ENCODE data around the gene REG3G. TPM values are rescaled to one million over a fixed set of nuclear protein-coding genes. Genes with fewer than 3 reads are reported as not detected.

Gene REG3G
- not detected for total RNA-seq
- total RNA-seq (2013), result not detected

DNA sequence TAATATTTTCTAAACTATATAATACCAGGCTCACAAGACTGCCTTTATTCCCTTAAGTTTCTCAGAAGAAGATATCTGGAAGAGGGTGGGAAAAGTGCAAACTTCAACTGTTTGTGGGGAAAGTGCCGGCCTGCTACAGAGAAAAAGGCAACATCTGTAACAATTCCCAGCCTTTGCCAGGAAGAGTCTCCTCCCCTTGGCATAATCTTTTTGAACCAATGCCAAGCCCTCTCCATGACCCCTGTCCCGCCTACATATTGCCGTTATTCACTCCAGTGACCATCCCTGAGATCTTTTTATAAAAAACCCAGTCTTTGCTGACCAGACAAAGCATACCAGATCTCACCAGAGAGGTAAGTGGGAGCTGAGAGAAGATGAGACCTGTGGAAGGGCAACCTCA, at the start of gene REG3G:
REG3G (plus strand) TSS at position 282 of the 400 bp plus-strand sequence. CDS start 392 bp downstream, outside the sequence.
- Mint-ChIP-seq H3K9me3 (peaks cover 14 to 21% of the 10 kb centered on the region in 2 donors), H3K4me3 (no peak within 1 kb of the TSS), H3K27ac (no peak within 1 kb of the TSS), H3K36me3 (peaks cover 8% of the 10 kb centered on the region), H3K4me1 (no peaks in the 10 kb centered on the region), H3K27me3 (ENCODE audit: low read depth in 2 of 2) (no peaks in the 10 kb centered on the region)
- Histone ChIP-seq H3K4me3 (ENCODE audit: low read length) (no peak within 1 kb of the TSS), H3K4me1 (ENCODE audit: control insufficient read depth, insufficient read depth, low read length) (no peaks in the 10 kb centered on the region), H3K36me3 (ENCODE audit: control insufficient read depth, insufficient read depth, low read length) (no peaks in the 10 kb centered on the region), H3K27ac (ENCODE audit: low read length) (no peak within 1 kb of the TSS), H3K9me3 (ENCODE audit: control insufficient read depth, insufficient read depth, low read length) (peaks cover 8% of the 10 kb centered on the region), H3K27me3 (ENCODE audit: control insufficient read depth, insufficient read depth, low read length) (no peaks in the 10 kb centered on the region)
- no peak for ATAC-seq
- TF ChIP-seq, protein P1, sequence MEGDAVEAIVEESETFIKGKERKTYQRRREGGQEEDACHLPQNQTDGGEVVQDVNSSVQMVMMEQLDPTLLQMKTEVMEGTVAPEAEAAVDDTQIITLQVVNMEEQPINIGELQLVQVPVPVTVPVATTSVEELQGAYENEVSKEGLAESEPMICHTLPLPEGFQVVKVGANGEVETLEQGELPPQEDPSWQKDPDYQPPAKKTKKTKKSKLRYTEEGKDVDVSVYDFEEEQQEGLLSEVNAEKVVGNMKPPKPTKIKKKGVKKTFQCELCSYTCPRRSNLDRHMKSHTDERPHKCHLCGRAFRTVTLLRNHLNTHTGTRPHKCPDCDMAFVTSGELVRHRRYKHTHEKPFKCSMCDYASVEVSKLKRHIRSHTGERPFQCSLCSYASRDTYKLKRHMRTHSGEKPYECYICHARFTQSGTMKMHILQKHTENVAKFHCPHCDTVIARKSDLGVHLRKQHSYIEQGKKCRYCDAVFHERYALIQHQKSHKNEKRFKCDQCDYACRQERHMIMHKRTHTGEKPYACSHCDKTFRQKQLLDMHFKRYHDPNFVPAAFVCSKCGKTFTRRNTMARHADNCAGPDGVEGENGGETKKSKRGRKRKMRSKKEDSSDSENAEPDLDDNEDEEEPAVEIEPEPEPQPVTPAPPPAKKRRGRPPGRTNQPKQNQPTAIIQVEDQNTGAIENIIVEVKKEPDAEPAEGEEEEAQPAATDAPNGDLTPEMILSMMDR (IDR thresholded peaks at IDR 0.05), result no peak
- WGBS (ENCODE audit: insufficient coverage), result 79% methylated on average over 3 of the region's 3 CpGs
- DNase-seq, result no peak
- intact Hi-C loops (cut with micrococcal nuclease), result no loop called here

DNA sequence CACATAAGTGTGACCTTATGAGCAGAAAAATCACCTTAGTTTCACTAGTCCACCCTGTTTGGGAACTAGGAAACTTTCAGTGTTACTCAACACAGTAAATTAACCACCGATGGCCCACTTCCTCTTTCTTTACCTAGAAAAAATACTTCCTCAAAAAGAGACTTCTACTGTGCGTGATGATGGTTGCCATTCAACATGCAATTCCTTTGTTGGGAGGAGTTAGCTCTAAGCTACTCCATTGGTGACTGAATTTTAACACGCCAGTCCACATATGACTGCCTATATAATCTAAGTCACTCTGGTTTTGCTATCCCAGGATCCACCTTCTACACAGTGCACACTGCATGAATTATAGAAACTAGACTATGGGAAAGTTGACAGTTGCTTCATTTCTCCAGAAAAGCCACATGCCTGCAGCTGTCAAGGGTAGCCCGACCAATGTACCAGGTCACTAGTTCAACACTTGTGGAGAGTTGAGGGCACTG, 47.8 kb upstream of the REG3G start:
- H3K27me3 Mint-ChIP-seq (ENCODE audit: low read depth in 2 of 2), result no peaks in the 10 kb centered on the region
- H3K4me3 Mint-ChIP-seq, result no peak overlapping the region
- H3K4me3 ChIP-seq (ENCODE audit: low read length), result no peak overlapping the region
- no peak overlapping the region for H3K27ac Mint-ChIP-seq
- no peaks in the 10 kb centered on the region for H3K36me3 Mint-ChIP-seq
- H3K36me3 ChIP-seq (ENCODE audit: control insufficient read depth, insufficient read depth, low read length), result no peaks in the 10 kb centered on the region
- TF ChIP-seq, protein P1 (IDR thresholded peaks at IDR 0.05), result no peak
- H3K9me3 ChIP-seq (ENCODE audit: control insufficient read depth, insufficient read depth, low read length), result no peaks in the 10 kb centered on the region
- no peaks in the 10 kb centered on the region for H3K4me1 ChIP-seq (ENCODE audit: control insufficient read depth, insufficient read depth, low read length)
- peak in 1 of 2 donors; percentile 2 for DNase-seq
- no peaks in the 10 kb centered on the region for H3K27me3 ChIP-seq (ENCODE audit: control insufficient read depth, insufficient read depth, low read length)
- peak in 1 of 3 donors; percentile 52 for ATAC-seq
- intact Hi-C loops (cut with micrococcal nuclease), result no loop called here
- H3K4me1 Mint-ChIP-seq, result no peaks in the 10 kb centered on the region
- peaks cover 2 to 3% of the 10 kb centered on the region in 2 donors for H3K9me3 Mint-ChIP-seq
- H3K27ac ChIP-seq (ENCODE audit: low read length), result no peak overlapping the region
- WGBS (ENCODE audit: insufficient coverage), result 13% methylated on average over 2 of the region's 4 CpGs

DNA sequence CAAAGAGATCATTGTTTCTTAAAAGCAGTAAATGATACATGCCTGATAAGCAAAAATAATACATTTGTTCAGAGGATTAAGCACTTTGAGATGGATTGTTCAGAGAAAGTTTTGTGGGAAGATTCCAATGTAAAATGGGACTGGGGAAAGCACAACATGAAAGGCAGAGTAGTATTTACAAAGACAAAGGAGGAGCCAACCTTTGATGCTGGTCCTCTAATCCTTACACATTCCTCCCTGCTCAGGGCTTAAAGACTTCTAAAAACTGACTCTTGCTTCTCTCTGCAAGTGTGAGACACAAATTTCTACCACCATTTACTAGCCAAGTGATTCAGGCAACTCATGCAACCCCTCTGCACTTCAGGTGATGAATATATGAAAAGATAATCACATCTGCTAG, 47.2 kb upstream of the REG3G start:
- no peak for ATAC-seq
- Mint-ChIP-seq H3K27ac (no peak overlapping the region), H3K9me3 (peaks cover 2 to 3% of the 10 kb centered on the region in 2 donors), H3K4me1 (no peaks in the 10 kb centered on the region), H3K4me3 (no peak overlapping the region), H3K27me3 (ENCODE audit: low read depth in 2 of 2) (no peaks in the 10 kb centered on the region), H3K36me3 (no peaks in the 10 kb centered on the region)
- no peak overlapping the region for H3K27ac ChIP-seq (ENCODE audit: low read length)
- intact Hi-C loops (cut with micrococcal nuclease), result no loop called here
- no peaks in the 10 kb centered on the region for H3K27me3 ChIP-seq (ENCODE audit: control insufficient read depth, insufficient read depth, low read length)
- TF ChIP-seq, protein P1 (IDR thresholded peaks at IDR 0.05), result no peak
- no peak overlapping the region for H3K4me3 ChIP-seq (ENCODE audit: low read length)
- H3K9me3 ChIP-seq (ENCODE audit: control insufficient read depth, insufficient read depth, low read length), result no peaks in the 10 kb centered on the region
- DNase-seq, result no peak
- no peaks in the 10 kb centered on the region for H3K4me1 ChIP-seq (ENCODE audit: control insufficient read depth, insufficient read depth, low read length)
- no peaks in the 10 kb centered on the region for H3K36me3 ChIP-seq (ENCODE audit: control insufficient read depth, insufficient read depth, low read length)
